Measurements from ENCODE around the gene SOHLH1. TPM values are rescaled to one million over a fixed set of nuclear protein-coding genes. Genes with fewer than 3 reads are reported as not detected.

The SOHLH1 gene, protein sequence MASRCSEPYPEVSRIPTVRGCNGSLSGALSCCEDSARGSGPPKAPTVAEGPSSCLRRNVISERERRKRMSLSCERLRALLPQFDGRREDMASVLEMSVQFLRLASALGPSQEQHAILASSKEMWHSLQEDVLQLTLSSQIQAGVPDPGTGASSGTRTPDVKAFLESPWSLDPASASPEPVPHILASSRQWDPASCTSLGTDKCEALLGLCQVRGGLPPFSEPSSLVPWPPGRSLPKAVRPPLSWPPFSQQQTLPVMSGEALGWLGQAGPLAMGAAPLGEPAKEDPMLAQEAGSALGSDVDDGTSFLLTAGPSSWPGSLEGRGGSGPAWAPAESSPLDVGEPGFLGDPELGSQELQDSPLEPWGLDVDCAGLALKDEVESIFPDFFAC
- not detected in 2 replicates for total RNA-seq

DNA sequence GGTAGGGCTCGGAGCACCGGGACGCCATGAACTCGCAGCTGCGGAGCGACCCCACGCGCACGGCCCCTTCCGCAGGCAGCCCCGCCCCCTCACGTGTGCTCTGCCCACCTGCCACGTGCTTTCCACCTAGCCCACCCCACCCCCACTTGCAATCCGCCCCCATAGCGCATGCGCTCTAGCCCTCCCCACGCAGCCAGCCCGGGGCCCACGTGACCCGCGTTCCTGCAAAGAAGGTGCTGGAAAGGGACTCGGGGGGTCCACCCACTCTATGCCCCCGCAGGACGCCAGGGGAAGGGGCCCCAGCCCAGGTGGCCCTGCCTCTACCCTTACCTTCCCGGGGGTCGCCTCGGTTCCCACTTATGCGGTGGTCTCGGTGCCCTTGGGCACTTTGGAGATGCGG lies at the start of gene SOHLH1:
SOHLH1 (minus strand) TSS at position 42 of the 400 bp plus-strand sequence; CDS start at position 28, 14 bp downstream.
- no peak within 1 kb of the TSS for H3K4me3 ChIP-seq (ENCODE audit: low read depth, low read length)
- TF ChIP-seq, protein P1, sequence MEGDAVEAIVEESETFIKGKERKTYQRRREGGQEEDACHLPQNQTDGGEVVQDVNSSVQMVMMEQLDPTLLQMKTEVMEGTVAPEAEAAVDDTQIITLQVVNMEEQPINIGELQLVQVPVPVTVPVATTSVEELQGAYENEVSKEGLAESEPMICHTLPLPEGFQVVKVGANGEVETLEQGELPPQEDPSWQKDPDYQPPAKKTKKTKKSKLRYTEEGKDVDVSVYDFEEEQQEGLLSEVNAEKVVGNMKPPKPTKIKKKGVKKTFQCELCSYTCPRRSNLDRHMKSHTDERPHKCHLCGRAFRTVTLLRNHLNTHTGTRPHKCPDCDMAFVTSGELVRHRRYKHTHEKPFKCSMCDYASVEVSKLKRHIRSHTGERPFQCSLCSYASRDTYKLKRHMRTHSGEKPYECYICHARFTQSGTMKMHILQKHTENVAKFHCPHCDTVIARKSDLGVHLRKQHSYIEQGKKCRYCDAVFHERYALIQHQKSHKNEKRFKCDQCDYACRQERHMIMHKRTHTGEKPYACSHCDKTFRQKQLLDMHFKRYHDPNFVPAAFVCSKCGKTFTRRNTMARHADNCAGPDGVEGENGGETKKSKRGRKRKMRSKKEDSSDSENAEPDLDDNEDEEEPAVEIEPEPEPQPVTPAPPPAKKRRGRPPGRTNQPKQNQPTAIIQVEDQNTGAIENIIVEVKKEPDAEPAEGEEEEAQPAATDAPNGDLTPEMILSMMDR (IDR thresholded peaks at IDR 0.05; ENCODE audit: insufficient read depth, low read depth, low read length): no peak
- no peak for DNase-seq (ENCODE audit: low read depth)

- no peak overlapping the region for H3K4me3 ChIP-seq (ENCODE audit: low read depth, low read length)
- TF ChIP-seq, protein P1 (IDR thresholded peaks at IDR 0.05; ENCODE audit: insufficient read depth, low read depth, low read length): no peak
- no peak for DNase-seq (ENCODE audit: low read depth)
Measured at GRCh38 chr9:135748676-135749075, 49.4 kb upstream of the SOHLH1 start.

GRCh38 chr9:135747311-135747710 lies 48.0 kb upstream of the SOHLH1 start:
- H3K4me3 ChIP-seq (ENCODE audit: low read depth, low read length): no peak overlapping the region
- TF ChIP-seq, protein P1 (IDR thresholded peaks at IDR 0.05; ENCODE audit: insufficient read depth, low read depth, low read length): no peak
- DNase-seq (ENCODE audit: low read depth): no peak

- DNase-seq (ENCODE audit: low read depth): no peak
- no peak overlapping the region for H3K4me3 ChIP-seq (ENCODE audit: low read depth, low read length)
- TF ChIP-seq, protein P1 (IDR thresholded peaks at IDR 0.05; ENCODE audit: insufficient read depth, low read depth, low read length): no peak
Measured at GRCh38 chr9:135746565-135746964, 47.3 kb upstream of the SOHLH1 start.

DNA sequence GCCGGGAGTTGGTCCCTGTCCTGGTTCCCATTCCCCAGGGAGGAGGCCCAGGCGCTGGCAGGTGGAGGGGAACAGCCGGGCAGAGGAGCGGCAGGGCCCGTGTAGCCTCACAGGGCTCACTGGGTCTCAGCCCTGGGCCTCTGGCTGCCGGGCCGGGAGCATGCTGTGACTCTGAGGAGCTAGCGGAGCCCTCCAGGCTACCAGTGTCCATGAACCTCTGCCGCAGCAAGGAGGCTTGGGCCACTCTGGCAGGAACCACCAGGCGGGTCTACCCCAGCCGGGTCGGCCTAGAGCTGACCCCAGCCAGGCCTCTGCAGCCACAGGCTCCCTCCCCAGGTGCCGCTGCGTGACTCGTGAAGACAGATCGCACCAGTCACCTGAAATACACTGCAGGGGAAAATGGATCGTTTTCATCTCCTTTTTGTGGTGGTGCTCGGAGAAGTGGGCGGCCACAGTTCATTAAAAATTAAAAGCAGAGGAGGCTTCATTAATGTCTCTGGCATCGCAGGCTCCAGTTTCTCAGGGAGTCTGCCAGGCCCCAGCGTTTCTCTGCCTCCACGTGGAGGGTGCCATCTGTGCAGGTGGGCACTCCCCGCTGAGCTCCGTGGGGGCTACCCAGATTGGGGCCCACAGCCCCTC lies 46.5 kb upstream of the SOHLH1 start:
- TF ChIP-seq, protein P1 (IDR thresholded peaks at IDR 0.05; ENCODE audit: insufficient read depth, low read depth, low read length): no peak

DNA sequence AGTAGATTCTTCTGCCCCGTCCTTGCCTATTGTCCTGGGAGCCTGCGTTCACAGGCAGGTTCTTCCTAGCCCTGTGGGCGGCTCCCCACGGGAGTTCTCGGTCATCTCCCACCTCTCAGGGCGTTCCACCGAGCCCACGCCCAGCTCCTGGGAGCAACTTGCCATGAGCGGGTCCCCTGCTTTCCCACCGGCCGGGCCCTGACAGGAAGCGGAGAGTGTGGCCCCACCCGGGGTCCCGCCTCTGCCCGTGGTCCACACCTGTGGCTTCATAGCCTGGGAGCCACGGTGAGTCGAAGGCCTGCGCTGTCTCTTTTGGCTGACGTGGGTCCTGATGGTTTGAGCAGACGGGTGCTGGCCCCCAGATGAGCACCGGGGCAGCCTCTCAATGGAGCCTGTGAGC lies 45.9 kb upstream of the SOHLH1 start:
- no peak overlapping the region for H3K4me3 ChIP-seq (ENCODE audit: low read depth, low read length)
- DNase-seq (ENCODE audit: low read depth): no peak
- TF ChIP-seq, protein P1 (IDR thresholded peaks at IDR 0.05; ENCODE audit: insufficient read depth, low read depth, low read length): no peak

More for the DNA sequence above, 46.5 kb upstream of the SOHLH1 start:
- H3K4me3 ChIP-seq (ENCODE audit: low read depth, low read length): no peak overlapping the region
- DNase-seq (ENCODE audit: low read depth): no peak

Measured in fibroblast of villous mesenchyme (primary cell).